GM18502 (cell line): Measurements from ENCODE around the gene LETMD1.

Experiments used
- ATAC-seq: cut with Tn5 transposase; IDR thresholded peaks from one replicate; pipeline ENCODE4 v1.9.1; 2021; ENCODE audit warnings: mild to moderate bottlenecking; ENCODE audit not compliant: unreplicated experiment, poor library complexity

The LETMD1 gene

GRCh38 chr12:51025338-51025835 lies 22.7 kb upstream of the LETMD1 start:
- ATAC-seq = no peak

- ATAC-seq = peak; percentile 90
These were observed 22.1 kb upstream of the LETMD1 start, which contains the start of gene SLC11A2 for GRCh38 chr12:51025836-51026638. Gene SLC11A2 (minus strand): TSS chr12:51026384. CDS start chr12:51010728, 15,656 bp downstream.

GRCh38 chr12:51027342-51027835 lies 20.7 kb upstream of the LETMD1 start:
- no peak for ATAC-seq

- ATAC-seq = no peak
These were observed 19.9 kb upstream of the LETMD1 start for GRCh38 chr12:51028126-51028812.

GRCh38 chr12:51028813-51029150 lies 19.3 kb upstream of the LETMD1 start:
- ATAC-seq = no peak

- ATAC-seq = no peak
These were observed 15.1 kb upstream of the LETMD1 start for GRCh38 chr12:51033048-51033447.

- ATAC-seq = no peak
These were observed 14.6 kb upstream of the LETMD1 start for GRCh38 chr12:51033457-51034089.

GRCh38 chr12:51036279-51036678 lies 11.8 kb upstream of the LETMD1 start:
- ATAC-seq = no peak

- ATAC-seq = peak; percentile 4
These were observed 629 bp downstream of the LETMD1 start for GRCh38 chr12:51048661-51049251.

GRCh38 chr12:51049525-51049924 lies 1.4 kb downstream of the LETMD1 start:
- no peak for ATAC-seq

- ATAC-seq = no peak
These were observed 3.7 kb downstream of the LETMD1 start for GRCh38 chr12:51051787-51052186.

GRCh38 chr12:51055060-51055459 lies 6.9 kb downstream of the LETMD1 start:
- no peak for ATAC-seq

- no peak for ATAC-seq
These were observed 8.1 kb downstream of the LETMD1 start for GRCh38 chr12:51056242-51056641.

GRCh38 chr12:51059086-51059485 lies 11.0 kb downstream of the LETMD1 start:
- no peak for ATAC-seq

- no peak for ATAC-seq
These were observed 14.7 kb downstream of the LETMD1 start for GRCh38 chr12:51062631-51063397.

GRCh38 chr12:51065530-51065929 lies 17.4 kb downstream of the LETMD1 start:
- ATAC-seq = no peak

- ATAC-seq = no peak
These were observed 19.1 kb downstream of the LETMD1 start for GRCh38 chr12:51067229-51067628.

GRCh38 chr12:51067771-51068170 lies 19.6 kb downstream of the LETMD1 start:
- no peak for ATAC-seq

- ATAC-seq = no peak
These were observed 21.9 kb downstream of the LETMD1 start for GRCh38 chr12:51070004-51070403.

GRCh38 chr12:51071663-51072062 lies 23.5 kb downstream of the LETMD1 start:
- ATAC-seq = no peak
